IPS-NIHi7 (cell line): Measurements from ENCODE around the gene MKNK2.

ENCODE experiments used
- DNase-seq: peaks from one replicate; pipeline ENCODE4 v3.0.0; 2012; ENCODE audit warnings: mixed read lengths; ENCODE audit errors: extremely low spot score

The MKNK2 gene

DNA sequence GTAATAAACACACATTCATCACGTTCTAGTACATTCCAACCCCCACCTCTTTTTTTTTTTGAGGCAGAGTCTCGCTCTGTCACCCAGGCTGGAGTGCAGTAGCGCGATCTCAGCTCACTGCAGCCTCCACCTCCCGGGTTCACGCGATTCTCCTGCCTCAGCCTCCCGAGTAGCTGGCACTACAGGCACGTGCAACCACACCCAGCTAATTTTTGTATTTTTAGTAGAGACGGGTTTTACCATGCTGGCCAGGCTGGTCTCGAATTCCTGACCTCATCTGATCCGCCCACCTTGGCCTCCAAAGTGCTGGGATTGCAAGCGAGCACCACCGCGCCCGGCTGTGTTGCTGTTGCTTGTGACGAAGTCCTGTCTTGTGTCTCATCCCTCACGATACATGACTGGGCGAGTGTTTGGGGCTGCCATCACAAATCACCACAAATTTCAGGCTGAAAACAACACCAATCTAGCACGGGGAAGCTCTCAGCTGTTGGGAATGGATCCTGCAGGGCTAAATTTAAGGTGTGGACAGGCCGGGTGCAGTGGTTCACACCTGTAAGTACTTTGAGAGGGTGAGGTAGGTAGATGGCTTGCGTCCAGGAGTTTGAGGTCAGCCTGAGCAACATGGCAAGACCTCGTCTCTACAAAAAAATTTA is 29.4 kb upstream of the MKNK2 start:
- no peak for DNase-seq

DNA sequence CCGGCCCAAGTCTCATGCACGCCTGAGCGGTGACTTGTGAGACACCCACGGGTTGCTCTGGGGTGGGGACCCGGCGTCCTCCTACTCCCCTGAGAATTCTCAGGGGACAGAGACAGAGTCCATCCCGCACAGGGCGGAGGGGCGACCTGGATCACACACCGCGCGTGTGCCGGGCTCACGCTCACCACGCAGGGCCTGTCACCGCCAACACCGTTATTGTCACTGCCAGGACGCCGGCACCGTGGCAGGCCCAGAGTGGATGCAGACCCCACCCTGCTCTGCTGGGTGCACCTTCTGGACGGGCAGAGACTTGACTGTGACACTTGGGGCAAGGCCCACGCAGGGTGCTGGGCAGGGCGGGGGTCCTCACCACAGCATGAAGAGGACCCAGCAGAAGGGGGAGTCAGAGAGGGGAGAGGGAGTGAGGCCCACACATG is 28.8 kb upstream of the MKNK2 start:
- DNase-seq, result no peak

DNA sequence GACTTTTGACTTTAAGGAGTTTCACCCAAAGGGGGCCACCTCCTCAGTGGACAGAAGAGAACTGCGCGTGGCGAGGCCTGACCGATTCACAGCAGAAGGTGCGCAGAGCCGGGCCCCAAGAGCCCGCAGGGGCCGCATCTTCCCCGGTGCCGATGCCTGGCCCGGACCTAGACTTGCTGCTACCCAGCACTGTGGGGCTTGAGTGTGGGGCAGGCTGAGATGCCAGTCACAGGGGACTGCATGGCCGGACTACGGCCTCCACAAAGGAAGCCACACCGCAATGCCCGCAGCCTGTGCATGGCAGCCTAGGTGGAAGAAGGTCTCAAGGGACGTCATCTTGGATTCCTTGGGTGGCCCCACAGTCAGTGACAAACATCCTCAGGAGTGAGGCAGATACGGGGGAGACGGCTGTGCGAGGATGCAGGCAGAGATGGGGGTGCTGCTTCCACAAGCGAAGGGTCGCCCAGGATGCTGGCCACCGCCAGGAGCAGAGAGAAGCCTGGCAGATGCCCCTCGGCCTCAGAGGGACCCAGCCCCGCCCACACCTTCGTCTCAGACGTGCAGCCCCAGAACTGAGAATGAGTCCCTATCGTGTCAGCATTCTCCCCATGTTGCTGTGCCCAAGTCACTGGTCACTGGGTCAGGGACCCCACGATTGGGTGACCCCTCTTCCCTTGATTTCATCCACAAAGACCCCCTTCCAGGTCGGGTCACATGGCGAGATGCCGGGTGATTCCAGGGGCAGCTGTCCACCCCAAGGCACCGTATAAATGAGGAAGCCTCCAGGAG is 28.2 kb upstream of the MKNK2 start:
- no peak for DNase-seq

DNA sequence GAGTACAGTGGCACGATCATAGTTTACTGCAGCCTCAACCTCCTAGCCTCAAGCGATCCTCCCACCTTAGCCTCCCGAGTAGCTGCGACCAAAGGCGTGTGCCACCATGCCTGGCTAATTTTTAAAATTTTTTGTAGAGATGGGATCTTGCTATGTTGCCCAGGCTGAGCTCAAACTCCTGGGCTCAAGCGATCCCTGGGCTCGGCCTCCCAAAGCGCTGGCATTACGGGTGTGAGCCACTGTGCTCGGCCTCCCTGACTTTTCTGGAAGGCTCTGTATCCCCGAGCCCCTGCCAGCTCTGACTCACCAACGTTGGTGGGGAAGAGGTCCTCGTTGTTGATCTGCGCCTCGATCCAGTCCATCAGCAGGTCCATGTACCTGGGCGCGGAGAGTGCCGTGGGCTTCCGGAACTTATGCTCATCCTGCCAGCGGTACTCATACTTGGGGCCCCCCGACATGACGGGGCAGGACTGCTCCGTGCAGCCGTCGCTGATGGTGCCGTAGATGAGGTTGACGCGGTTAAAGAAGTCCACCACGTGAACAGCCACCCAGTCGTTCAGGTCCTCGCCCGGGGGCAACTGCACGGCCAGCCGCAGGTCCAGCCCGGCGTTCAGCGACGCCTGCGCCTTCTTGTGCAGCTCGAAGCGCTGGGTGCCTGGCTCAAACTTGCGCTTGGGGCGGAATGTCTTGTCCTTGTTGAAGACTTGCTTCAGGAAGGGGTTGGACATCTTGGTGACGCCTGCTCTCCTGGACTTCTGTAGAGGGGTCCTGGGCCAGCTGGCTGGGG is 27.0 kb upstream of the MKNK2 start:
- DNase-seq, result no peak

DNA sequence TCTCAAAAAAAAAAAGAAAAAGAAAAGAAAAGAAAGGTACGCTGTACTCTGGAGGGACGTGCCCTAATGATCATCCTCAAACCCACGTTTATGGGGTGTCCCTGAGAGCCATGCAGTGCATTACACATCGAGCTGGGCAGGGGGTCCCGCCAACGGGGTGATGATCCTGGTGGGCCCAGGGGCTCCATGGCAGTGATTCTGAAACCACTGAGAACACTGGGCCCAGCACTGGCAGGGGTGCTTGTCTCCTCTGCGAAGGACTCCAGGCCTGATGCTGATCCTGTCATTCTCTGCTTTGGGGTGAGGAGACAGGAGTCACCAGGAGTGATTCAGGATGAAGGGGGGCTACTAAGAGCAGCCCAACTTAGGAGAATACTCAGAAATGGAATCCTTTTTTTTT is 26.4 kb upstream of the MKNK2 start:
- DNase-seq, result no peak

DNA sequence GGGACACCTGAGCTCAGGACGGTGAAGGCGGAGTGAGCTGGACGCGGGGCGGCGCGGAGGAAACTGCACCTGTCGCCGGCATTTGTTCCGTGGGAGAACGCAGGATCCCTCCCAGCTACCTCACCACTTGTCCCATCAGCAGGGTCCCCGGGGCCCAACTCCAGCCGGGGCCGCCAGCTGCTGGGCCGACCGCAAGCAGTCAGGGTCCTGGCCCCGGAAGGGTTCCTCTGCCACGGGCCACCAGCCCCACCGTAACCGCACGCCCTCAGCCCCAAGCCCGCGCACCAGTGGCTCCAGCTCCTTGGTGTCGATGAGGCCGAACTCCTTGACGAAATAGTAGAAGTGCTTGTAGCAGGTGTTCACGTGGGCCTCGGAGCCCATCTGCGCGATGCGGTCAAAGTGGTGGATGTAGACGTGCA is 25.5 kb upstream of the MKNK2 start:
- DNase-seq, result no peak

DNA sequence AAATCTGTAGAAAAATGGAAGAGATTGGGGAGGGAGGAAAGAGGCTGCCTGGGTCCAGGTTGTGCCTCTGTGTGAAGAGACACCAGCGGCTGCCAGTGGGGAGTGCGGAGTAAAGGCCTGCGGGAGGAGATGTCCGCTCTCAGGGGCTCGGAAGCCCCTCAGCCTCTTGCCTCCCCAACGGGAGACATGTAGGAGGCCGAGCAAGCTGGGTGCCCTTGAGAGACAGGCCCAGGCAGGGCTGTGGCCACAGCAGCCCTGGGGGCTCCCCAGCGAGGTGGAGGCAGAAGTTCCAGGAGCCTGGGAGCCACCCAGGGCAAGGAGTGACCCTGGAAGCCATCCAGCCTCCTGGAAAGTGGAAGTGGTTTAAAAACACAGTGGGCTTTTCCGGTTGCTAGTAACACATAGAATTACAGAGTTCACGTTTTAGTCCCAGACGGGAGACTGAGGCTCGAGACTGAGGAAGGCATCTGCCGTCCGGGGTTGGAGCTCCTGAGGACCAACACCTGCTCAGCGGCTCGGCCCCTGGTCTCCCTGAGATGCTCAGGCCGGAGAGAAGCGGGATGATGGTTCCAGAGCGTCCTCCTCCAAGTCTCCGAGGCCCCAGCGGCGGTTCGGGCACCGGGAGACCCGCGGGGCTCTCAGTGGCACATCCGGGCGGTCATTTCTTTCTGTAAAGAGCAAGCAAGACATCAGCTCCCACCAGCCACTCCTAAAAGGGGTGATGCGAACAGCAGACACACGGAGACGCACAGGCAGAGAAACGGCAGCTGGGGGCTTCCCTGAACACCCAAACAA is 21.9 kb upstream of the MKNK2 start:
- DNase-seq, result no peak

DNA sequence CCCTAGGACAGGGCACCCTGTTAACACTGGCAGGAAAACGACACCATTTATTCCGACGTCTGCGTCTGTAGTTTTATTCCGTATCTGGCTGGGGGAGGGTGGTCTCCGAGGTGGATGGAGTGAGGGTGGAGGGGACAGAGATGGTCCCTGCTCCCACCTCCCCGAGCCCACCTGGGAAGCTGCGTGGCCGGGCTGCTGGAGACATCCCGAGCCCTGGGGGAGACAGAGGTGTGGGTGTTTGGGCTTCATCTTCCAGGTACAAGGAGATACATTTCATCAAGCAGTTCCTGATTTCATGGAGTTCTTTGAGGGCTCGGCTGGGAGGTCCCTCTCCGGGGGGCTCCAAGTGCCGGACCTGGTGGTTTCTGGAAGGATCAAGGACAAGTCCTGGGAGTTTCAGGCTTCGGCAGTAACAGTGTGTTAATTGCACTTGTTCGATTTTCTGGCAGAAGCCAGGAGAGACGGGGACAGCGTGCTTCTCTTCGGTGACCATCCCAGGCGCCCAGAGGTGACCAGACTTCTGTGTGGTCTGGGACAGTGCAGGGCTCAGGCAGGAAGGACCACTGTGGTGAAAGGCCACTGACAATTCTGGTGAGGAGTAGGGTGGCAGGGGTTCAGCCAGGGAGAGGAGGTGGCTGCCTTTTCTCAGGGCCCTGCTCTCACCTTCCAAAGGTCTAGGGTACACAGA is 20.1 kb upstream of the MKNK2 start:
- no peak for DNase-seq

DNA sequence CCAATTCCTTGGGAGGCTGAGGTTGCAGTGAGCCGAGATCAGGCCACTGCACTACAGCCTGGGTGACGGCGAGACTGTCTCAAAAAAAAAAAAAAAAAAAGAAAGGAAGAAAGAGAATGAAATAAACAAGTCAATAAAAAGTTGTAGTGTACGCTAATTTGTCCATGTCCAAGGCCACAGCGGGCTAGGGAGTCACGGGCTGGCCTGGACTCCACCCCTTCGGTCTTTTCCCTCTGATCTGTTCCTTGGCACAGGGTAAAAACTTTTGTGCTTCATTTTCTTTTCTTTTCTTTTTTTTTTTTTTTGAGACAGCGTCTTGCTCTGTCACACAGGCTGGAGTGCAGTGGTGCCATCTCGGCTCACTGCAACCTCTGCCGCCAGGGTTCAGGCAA is 19.4 kb upstream of the MKNK2 start:
- DNase-seq, result no peak

DNA sequence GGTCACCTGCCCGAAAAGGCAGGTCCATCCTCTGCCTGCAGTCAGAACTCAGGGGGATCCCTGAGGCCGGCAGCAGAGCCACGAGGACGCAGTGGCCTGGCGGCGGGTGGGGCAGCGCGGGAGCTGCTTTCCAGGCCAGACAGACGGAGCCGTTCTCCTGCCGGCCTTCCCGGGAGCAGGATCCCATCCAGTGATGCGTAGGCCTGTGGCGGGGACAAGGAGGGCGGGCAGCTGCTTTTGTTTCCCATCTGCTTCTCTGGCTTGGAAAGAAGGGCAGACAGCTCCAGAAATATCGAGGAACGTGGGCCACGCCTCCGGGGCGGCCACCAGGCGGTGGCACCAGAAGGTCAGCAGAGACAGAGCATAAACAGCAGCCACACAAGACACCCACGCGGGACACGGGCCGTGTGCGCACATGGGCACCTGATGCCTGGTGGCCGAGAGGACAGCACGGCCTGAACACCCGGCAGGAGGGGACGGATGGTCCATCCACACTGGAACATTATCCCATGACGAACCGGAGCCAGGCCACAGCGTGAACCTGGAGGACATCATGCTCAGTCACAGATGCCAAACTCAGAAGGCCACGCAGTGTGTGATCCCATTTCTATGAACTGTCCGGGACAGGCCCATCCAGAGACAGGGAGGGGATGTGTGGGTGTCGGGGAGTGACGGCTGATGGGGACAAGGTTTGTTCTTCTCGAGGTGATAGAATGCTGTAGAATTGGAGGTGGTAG is 13.9 kb upstream of the MKNK2 start:
- no peak for DNase-seq

DNA sequence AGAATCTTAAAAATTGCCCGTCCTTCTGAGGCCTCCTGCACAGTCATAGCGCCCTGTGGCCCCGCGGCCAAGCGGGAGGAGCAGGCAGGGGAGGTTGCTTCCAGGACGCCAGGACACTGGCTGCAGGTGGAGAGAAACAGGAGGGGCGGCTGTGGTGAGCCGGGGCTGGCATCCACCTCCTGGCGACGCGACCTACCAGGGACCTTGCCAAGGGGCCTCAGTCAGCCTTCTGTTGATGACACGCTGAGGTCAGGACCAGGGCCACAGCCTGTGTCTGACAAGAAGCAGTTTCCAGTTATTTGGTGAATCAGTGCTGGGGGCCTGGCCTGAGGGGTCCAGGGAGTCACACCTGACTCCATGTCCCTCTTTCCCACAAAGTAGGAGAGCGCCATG is 13.3 kb upstream of the MKNK2 start:
- no peak for DNase-seq

DNA sequence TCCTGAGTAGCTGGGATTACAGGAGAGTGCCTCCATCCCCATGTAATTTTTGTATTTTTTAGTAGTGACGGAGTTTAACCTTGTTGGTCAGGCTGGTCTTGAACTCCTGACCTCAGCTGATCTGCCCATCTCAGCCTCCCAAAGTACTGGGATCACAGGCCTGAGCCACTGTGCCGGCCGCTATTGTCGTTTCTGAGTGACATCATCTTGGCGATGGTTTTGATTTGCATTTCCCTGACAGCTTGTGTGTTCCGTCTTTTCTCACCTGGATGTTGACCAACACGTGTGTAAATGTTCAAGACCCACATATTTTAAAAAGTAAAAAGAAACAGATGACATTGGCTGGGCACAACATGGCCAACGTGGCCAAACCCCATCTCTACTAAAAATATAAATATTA is 12.8 kb upstream of the MKNK2 start:
- no peak for DNase-seq

DNA sequence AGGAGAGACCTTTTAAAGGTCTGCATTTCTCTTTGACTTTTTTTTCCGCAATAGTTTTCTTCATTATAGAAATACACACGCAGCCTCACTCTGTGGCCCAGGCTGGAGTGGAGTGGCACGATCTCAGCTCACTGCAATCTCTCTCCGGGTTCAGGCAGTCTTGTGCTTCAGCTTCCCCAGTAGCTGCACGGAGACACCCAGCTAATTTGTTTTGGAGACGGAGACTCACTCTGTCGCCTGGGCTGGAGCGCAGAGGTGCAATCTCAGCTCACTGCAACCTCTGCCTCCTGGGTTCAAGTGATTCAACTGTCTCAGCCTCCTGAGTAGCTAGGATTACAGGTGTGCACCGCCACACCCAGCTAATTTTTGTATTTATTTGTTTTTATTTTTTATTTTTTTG is 11.7 kb upstream of the MKNK2 start:
- DNase-seq, result no peak

DNA sequence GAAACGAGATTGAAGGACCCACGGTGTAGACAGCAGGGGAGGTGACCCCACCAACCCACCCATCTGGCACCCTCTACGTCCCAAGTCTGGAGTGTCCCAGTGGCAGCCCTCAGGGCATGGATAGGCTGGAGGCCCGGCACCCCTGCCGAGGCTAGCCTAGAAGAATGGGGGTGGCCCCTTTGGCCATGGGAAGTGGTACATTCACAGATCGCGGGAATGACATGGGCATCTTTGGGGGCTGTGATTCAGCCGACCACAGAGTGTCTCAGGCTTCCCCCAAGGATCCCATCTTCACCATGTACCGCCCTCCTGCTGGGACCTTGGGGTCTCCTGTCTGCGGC is 11.3 kb upstream of the MKNK2 start:
- DNase-seq, result no peak

DNA sequence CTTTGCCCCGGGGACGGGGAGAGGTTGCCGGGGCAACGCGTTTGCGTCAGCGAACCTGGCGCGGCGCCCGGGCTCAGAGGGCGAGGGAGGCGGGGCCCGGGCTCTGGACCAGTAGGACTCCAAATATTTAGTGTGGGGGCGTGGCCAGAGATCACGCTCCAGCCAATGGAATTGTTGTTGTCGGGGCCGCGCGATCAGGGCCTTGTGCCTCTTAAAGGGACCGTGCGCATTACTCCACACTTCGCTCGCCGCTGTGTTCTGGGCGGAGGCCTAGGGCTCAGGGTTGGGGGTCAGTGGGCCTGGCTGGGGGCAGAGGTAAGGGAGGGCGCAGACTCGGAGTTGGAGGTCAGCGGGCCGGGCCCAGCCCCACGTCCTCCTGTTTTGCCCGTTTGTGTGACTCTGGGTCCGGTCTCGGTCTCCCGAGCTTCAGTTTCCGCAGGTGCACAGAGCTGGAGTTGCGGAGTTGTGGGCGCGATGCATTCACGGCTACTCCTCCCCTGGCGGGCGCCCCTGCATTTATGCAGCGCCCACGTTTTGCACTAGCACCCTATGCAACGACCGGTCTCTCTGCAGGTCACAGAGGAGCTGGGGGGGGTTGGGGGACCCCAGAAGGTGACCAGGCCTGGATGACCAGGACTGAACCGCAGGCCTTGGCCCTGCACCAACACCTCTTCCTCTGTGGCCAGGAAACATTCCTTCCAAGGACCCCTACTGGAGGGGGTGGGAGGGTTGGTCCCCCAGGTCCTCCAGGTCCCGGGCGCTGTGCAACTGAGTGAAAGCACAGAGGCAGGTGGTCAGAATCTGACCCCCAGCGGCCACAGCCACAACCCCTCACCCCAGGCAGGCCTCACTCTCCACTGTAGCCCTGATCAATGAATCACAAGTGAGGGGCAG is 10.7 kb upstream of the MKNK2 start:
- DNase-seq, result peak; percentile 99

DNA sequence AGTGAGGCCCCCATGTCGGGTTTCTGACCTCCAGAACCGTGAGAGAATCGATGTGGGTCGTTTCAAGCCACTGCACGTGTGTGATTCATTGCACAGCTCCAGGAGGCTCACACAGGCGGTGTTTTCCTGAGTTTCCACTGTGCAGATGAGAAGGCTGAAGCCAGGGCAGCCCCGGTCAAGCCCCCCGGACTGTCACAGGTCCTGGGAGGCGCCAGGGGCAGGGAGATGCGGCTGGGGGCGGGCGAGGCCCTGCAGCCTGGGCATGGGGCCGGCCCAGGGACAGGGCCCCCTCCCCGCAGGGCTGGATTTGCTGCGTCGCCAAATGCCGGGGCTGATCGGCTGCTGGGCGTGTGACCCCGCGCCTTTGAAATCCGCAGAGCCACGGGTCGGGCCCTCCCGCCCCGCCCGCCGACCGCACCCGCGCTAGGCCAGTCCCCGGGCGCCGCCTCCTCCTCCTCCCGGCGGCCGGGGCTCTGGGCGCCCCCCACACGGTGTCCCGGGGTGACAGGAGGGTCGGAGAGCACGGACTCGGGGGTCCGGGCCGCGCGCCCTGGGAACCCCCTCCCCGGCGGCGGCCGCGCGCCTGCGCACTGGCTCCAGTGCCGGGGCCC is 9.9 kb upstream of the MKNK2 start:
- peak; percentile 49 for DNase-seq

DNA sequence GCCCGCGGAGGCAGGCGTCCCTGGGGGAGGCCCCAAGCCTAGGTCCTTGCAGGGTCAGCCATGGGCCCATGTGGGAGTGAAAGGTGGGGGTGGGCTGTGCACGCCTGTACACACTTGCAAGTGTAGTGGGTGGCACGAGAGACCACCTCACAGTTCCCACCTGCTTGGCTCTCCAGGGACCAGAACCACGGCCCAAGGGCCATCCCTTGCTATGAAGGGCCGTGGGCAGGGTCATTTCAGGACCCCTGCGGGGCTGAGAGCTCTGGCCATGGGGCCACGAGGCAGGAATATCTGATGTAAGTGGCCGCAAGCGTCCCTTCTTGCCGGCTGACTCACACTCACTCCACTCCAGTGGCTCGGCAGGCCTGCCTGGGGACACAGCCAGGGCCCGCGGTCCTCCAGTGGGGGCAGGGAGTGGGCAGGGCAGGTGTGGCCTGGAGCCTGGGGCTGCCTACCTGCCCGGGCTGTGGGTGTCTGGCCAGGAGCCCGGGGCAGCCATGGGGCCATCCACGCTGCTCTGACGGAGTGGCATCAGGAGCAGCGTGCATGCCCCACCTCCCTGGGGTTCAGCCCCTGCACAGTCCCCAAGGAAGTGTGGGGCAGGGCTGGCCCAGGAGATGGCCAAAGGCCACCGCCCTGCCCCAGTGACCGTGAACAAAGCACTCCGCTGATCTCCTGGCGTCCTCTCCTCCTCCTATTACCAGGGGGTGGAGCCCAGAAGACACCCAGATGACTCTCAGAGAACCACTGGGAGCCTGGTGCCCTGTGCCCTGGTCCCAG is 8.6 kb upstream of the MKNK2 start:
- no peak for DNase-seq
